Colonic mucosa (tissue), 4 donors: ENCODE results near the gene OR51A2. TPM values are rescaled to one million over a fixed set of nuclear protein-coding genes. Genes with fewer than 3 reads are reported as not detected.

ENCODE experiments used
- DNase-seq: peaks from one replicate; pipeline ENCODE4 v3.0.0-alpha.2; 2020
- H3K27ac ChIP-seq: fragments of 200-600 bp; one replicate; pipeline ENCODE4 v1.8.0; 2021
- H3K27me3 ChIP-seq: fragments of 200-600 bp; one replicate; pipeline ENCODE4 v1.8.0; 2021
- H3K36me3 ChIP-seq: fragments of 200-600 bp; one replicate; pipeline ENCODE4 v1.8.0; 2021
- H3K4me1 ChIP-seq: fragments of 200-600 bp; one replicate; pipeline ENCODE4 v1.8.0; 2021; ENCODE audit warnings: mild to moderate bottlenecking
- H3K4me3 ChIP-seq: fragments of 200-600 bp; one replicate; pipeline ENCODE4 v1.8.0; 2021
- H3K9ac ChIP-seq, 2 donors: one replicate each; pipeline ENCODE4 v1.7.0; 2013; ENCODE audit warnings: control low read depth in 2 of 2, low read depth in 2 of 2, low read length in 2 of 2
- H3K9me3 ChIP-seq: fragments of 200-600 bp; one replicate; pipeline ENCODE4 v1.8.0; 2021
- intact Hi-C: fragments of 100-400 bp; cut with DNase I; formaldehyde crosslinking; loops from one replicate; pipeline ENCODE4 v1.14.1; 2022
- total RNA-seq, 2 donors: library from RNA; stranded (reverse); fragmentation: NEBNext Ultra II Directional in 1 of 2; extraction: Animal tissue kit (Norgen Biotek cat#: 25700) in 1 of 2; gene quantifications; one replicate each; pipeline ENCODE4 v1.2.1, GENCODE V29; 2021
- TF ChIP-seq, protein P1 (sequence below): fragments of 200-600 bp; IDR thresholded peaks from one replicate; pipeline ENCODE4 v1.8.0; 2022; ENCODE audit warnings: antibody characterized with exemption, mild to moderate bottlenecking
- donor health status: healthy.
- donor health status: DM: no; HTN: no; CAD: no.
- donor health status: DM: no; HTN: no; CAD: no.

The OR51A2 gene
- total RNA-seq, 2 donors from 2014 or later = not detected

DNA sequence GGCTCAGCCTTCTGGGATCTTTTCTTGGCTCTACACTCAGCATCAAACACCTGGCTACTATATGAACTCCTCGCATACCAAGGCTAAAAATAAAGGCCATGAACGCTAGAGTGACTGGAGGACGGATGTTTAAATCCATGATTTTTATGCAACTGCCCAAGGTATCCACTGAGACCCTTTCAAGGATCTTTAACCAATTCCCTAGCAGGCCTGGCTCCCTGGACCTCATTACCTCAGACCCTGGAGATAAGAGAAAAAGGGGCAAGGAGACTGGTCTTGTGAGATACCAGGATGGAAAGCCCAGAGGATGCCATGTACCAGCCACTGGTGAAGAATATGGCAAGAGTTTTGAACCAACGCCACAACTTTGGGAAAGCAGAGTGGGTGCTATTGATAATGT is 36.3 kb downstream of the OR51A2 start, which contains the start of gene OR51G2:
TSS of gene OR51G2 (minus strand) at position 101 of the 400 bp plus-strand sequence. CDS start 3,687 bp downstream, outside the sequence.
- no peak for DNase-seq
- Histone ChIP-seq H3K27me3 (no peaks in the 10 kb centered on the region), H3K9me3 (no peaks in the 10 kb centered on the region), H3K4me3 (no peak within 1 kb of the TSS), H3K4me1 (no peaks in the 10 kb centered on the region), H3K9ac (no peak within 1 kb of the TSS), H3K27ac (no peak within 1 kb of the TSS), H3K36me3 (no peaks in the 10 kb centered on the region)
- intact Hi-C loops = no loop called here
- TF ChIP-seq, protein P1, sequence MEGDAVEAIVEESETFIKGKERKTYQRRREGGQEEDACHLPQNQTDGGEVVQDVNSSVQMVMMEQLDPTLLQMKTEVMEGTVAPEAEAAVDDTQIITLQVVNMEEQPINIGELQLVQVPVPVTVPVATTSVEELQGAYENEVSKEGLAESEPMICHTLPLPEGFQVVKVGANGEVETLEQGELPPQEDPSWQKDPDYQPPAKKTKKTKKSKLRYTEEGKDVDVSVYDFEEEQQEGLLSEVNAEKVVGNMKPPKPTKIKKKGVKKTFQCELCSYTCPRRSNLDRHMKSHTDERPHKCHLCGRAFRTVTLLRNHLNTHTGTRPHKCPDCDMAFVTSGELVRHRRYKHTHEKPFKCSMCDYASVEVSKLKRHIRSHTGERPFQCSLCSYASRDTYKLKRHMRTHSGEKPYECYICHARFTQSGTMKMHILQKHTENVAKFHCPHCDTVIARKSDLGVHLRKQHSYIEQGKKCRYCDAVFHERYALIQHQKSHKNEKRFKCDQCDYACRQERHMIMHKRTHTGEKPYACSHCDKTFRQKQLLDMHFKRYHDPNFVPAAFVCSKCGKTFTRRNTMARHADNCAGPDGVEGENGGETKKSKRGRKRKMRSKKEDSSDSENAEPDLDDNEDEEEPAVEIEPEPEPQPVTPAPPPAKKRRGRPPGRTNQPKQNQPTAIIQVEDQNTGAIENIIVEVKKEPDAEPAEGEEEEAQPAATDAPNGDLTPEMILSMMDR = no peak

DNA sequence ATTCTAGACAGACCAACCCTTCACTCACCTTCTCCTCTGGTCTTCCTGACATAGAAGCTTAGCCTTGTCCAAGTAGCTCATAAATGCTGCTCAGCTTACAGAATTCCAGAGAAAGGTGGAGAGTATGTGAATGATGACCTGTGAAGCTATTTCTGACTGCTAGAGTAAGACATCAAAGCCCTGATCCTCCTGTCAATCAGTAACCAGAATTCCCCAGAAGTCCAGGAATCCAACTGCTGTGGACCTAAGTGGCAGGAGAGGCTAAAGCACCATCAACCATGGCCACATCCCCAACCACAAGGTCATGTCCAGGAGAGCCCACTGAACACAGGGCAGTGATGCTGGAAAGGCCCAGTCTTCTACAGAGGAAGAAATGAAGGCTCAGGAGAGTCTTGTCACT is 38.9 kb downstream of the OR51A2 start:
- TF ChIP-seq, protein P1 = no peak
- Histone ChIP-seq H3K9me3 (no peaks in the 10 kb centered on the region), H3K4me3 (no peak overlapping the region), H3K27ac (no peak overlapping the region), H3K4me1 (no peaks in the 10 kb centered on the region), H3K9ac (no peak overlapping the region), H3K27me3 (no peaks in the 10 kb centered on the region), H3K36me3 (no peaks in the 10 kb centered on the region)
- DNase-seq = no peak
- intact Hi-C loops = no loop called here

Other genes with a start within 250 kb of the OR51A2 start
- not detected for gene OR51F1, start 185.8 kb downstream of the OR51A2 start, total RNA-seq
- gene OR52R1, start 151.3 kb downstream of the OR51A2 start, total RNA-seq = not detected
- gene OR51F2, start 134.4 kb downstream of the OR51A2 start, total RNA-seq = not detected
- gene OR51S1, start 106.5 kb downstream of the OR51A2 start, total RNA-seq = not detected
- not detected for gene OR51T1, start 73.8 kb downstream of the OR51A2 start, total RNA-seq
- gene OR51A7, start 51.9 kb downstream of the OR51A2 start, total RNA-seq = not detected
- gene OR51G2, start 36.4 kb downstream of the OR51A2 start, total RNA-seq = not detected
- not detected for gene OR51G1, start 31.4 kb downstream of the OR51A2 start, total RNA-seq
- not detected for gene OR51A4, start 8.1 kb downstream of the OR51A2 start, total RNA-seq
- not detected for gene OR51L1, start 39.1 kb upstream of the OR51A2 start, total RNA-seq
- gene OR52J3, start 90.8 kb upstream of the OR51A2 start, total RNA-seq = not detected
- gene OR52E2, start 103.9 kb upstream of the OR51A2 start, total RNA-seq = not detected
- gene OR52E1, start 113.9 kb upstream of the OR51A2 start, total RNA-seq = not detected
- not detected for gene OR52A5, start 182.6 kb upstream of the OR51A2 start, total RNA-seq
- not detected for gene OR52A1, start 199.0 kb upstream of the OR51A2 start, total RNA-seq
- gene OR51V1, start 245.0 kb upstream of the OR51A2 start, total RNA-seq = not detected